ENCODE data around the gene CATSPERZ. TPM values are rescaled to one million over a fixed set of nuclear protein-coding genes. Genes with fewer than 3 reads are reported as not detected.

CATSPERZ gene
- total and polyA plus RNA-seq, 2 of the 13 experiments (the other 11 are each of a cell fraction or from before 2014, with no cell fraction given) = 0.22 to 0.48 TPM

DNA sequence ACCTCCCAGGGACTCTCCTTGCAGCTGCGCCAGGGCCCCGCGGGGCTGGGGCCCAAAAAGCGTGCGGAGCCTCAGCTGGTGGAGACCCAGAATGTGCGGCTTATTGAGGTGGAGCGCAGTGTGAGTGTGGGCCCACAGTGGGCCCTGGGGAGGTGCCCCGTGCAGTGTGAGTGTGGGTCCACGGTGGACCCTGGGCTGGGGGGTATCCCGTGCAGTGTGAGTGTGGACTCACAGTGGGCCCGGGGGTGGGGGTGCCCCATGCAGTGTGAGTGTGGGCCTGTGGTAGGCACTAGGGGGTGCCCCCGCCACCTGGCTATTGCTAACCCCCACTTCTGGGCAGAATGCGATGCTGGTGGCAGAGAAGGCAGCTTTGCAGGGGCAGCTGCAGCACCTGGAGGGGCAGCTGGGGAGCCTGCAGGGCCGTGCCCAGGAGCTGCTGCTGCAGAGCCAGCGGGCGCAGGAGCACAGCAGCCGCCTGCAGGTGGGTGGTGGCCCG is 51.0 kb downstream of the CATSPERZ start:
- FAIRE-seq (no peak), ATAC-seq (no peak), DNase-seq (ENCODE audit: low spot score) (no peak)
- in situ Hi-C loops (cut with HindIII; ENCODE audit: extremely low pct_ligation_motif_present, low pct_unique_long_range_greater_than_20kb) = no loop called here
- H3K27me3 ChIP-seq (ENCODE audit: control insufficient read depth in 1 of 2, insufficient read depth in 2 of 2, low read length in 2 of 2) = peaks cover 2 to 26% of the 10 kb centered on the region in 2 experiments; a peak in 3 of 5 replicates
- H3K79me2 ChIP-seq (ENCODE audit: insufficient read depth, low read length) = no peaks in the 10 kb centered on the region
- H2AFZ ChIP-seq (ENCODE audit: low read length) = no peak overlapping the region
- no TSS peak for BruUV-seq (replicated peaks)
- no peak overlapping the region for H3K4me3 ChIP-seq (replicated peaks in 1 of 3; ENCODE audit: insufficient read depth in 1 of 3, low read depth in 2 of 3, low read length in 3 of 3)
- H3K36me3 ChIP-seq (replicated peaks in 1 of 2; ENCODE audit: control insufficient read depth in 1 of 2, insufficient read depth in 2 of 2, low read length in 2 of 2) = no peaks in the 10 kb centered on the region
- no peak overlapping the region for H3K9ac ChIP-seq (ENCODE audit: insufficient read depth, low read depth, low read length)
- intact Hi-C loops (cut with micrococcal nuclease; ENCODE audit: unreplicated experiment) = no loop called here
- WGBS (ENCODE audit: low lambda C conversion rate) = 71% methylated on average over 10 of the region's 18 CpGs
- POLR2A ChIA-PET = no interaction called here
- CTCF ChIA-PET (ENCODE audit: low intra/inter-chr PET ratio, low total read pairs) = no interaction called here
- H3K4me1 ChIP-seq (ENCODE audit: insufficient read depth, low read length) = peaks cover 45% of the 10 kb centered on the region
- TF ChIP-seq RFX1 (IDR thresholded peaks at IDR 0.05) = no peak
- TF ChIP-seq, protein P1, sequence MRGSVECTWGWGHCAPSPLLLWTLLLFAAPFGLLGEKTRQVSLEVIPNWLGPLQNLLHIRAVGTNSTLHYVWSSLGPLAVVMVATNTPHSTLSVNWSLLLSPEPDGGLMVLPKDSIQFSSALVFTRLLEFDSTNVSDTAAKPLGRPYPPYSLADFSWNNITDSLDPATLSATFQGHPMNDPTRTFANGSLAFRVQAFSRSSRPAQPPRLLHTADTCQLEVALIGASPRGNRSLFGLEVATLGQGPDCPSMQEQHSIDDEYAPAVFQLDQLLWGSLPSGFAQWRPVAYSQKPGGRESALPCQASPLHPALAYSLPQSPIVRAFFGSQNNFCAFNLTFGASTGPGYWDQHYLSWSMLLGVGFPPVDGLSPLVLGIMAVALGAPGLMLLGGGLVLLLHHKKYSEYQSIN (CRISPR knock-in tag; IDR thresholded peaks at IDR 0.05; ENCODE audit: borderline replicate concordance) = no peak
- TF ChIP-seq ZNF383 (CRISPR knock-in tag; IDR thresholded peaks at IDR 0.05; ENCODE audit: borderline replicate concordance) = no peak
- no peak for TF ChIP-seq ZNF136 (CRISPR knock-in tag; IDR thresholded peaks at IDR 0.05; ENCODE audit: low read depth)
- 0 out of 2 replicates have a peak, but pooled peaks have one; percentile 28 for TF ChIP-seq HNRNPL (IDR thresholded peaks at IDR 0.05; ENCODE audit: low read depth, low read length)
- TF ChIP-seq MEIS1 (CRISPR knock-in tag; IDR thresholded peaks at IDR 0.05; ENCODE audit: borderline replicate concordance) = no peak
- no peak overlapping the region for H3K4me2 ChIP-seq (ENCODE audit: low read depth, low read length)
- no peaks in the 10 kb centered on the region for H3K9me3 ChIP-seq (ENCODE audit: low read length)
- no peaks in the 10 kb centered on the region for H4K20me1 ChIP-seq (ENCODE audit: insufficient read depth, low read length)
- H3K27ac ChIP-seq (ENCODE audit: extremely low read length, insufficient read depth, low read length) = no peak overlapping the region

All from HepG2 (cell line).